Measurements from ENCODE around the gene POC1A.

DNA sequence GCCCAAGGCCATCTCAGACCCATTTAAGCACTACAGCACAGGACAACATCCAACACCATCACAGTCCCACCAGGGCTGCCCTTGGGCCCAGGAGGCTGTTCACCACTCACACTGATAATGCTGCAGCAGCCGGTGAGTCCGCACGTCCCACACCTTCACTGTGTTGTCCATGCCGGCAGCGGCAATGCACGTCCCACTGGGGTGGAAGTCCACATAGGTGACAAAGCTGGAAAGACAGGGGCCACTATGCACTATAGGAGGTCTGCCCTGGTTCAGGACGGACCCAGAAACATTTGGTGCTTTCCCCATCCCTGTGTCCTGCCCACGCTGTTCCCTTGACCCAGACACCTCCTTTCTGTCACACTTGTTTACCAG lies 8.5 kb downstream of the POC1A start:
- TF ChIP-seq CTCF (conservative IDR thresholded peaks at IDR 0.05; ENCODE audit: low read depth, low read length) (no peak), EZH2 (IDR thresholded peaks at IDR 0.05; ENCODE audit: borderline replicate concordance, low read depth, low read length, poor library complexity, severe bottlenecking) (no peak)

All from A673 (cell line).